BJ (cell line): ENCODE measurements around the gene HIVEP3. TPM values are rescaled to one million over a fixed set of nuclear protein-coding genes. Genes with fewer than 3 reads are reported as not detected.
"Not testable (repeated sequence)": the region's sequence is repeated elsewhere in the genome, so short reads cannot be mapped to it uniquely, and the experiment has no call there.

ENCODE experiments used
- CTCF ChIA-PET: fragments of 350-600 bp; formaldehyde crosslinking; extraction: SDS; loops from one replicate; lab custom pipeline; 2021; ENCODE audit warnings: antibody characterized with exemption, inconsistent platforms; lab: Yijun Ruan, JAX
- POLR2A ChIA-PET: fragments of 300-600 bp; sonication (Branson Sonifier 250); formaldehyde crosslinking; extraction: SDS; loops from one replicate; lab custom pipeline; 2021; ENCODE audit warnings: antibody characterized with exemption; lab: Charles Lee
- DNase-seq: peaks from one replicate; pipeline ENCODE4 v3.0.0-alpha.2; 2011; ENCODE audit warnings: low read depth
- H3K27me3 ChIP-seq: 2 replicates; pipeline ENCODE4 v1.6.0; 2011; ENCODE audit warnings: low read length; ENCODE audit not compliant: control insufficient read depth, insufficient read depth
- H3K36me3 ChIP-seq: 2 replicates; pipeline ENCODE4 v1.5.1; 2011; ENCODE audit warnings: low read length; ENCODE audit not compliant: control insufficient read depth, insufficient read depth
- H3K4me3 ChIP-seq: 2 replicates; pipeline ENCODE4 v1.5.1; 2011; ENCODE audit warnings: low read depth, mild to moderate bottlenecking, control low read depth, low read length
- CTCF ChIP-seq: IDR thresholded peaks from 2 replicates; pipeline ENCODE4 v1.5.1; 2011; ENCODE audit warnings: low read depth, mild to moderate bottlenecking, control low read depth, inconsistent platforms, low read length, moderate library complexity; ENCODE audit not compliant: insufficient read depth
- polyA plus RNA-seq: library from polyadenylated mRNA; depleted of rRNA; stranded (reverse); fragments of >200 nt; gene quantifications from 2 replicates; pipeline ENCODE4 v1.2.3, GENCODE V29; 2011

HIVEP3 gene
- polyA plus RNA-seq, 1 experiment: 4.0 TPM

DNA sequence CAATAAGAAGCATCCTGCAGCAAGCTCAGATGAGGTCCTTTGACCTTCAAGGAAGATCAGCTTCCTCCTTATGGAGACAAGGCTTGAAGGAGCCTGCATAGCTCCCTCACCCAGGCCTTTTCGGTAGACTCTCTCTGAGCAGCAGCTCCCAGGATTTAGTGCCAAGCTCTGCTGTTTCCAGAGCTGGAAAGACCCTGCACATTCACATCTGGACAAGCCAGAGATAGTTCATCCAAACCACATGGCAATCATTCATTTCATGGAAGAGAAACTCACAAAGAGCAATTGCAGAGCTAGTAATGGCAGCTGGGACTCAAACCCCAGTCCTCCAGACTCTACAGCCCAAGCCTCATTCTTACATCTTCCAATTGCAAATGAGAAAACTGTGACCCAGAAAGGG, 357.8 kb downstream of the HIVEP3 start:
- CTCF ChIA-PET: interaction anchor here (1.1 to 2.0 kb wide), 2 partner anchors 12 to 45 kb away, joined by 3 to 12 read pairs; no protein-coding TSS in a partner anchor
- TF ChIP-seq CTCF: no peak
- Histone ChIP-seq H3K4me3 (no peak overlapping the region), H3K36me3 (no peaks in the 10 kb centered on the region), H3K27me3 (no peaks in the 10 kb centered on the region)
- POLR2A ChIA-PET: no interaction called here
- DNase-seq: no peak

DNA sequence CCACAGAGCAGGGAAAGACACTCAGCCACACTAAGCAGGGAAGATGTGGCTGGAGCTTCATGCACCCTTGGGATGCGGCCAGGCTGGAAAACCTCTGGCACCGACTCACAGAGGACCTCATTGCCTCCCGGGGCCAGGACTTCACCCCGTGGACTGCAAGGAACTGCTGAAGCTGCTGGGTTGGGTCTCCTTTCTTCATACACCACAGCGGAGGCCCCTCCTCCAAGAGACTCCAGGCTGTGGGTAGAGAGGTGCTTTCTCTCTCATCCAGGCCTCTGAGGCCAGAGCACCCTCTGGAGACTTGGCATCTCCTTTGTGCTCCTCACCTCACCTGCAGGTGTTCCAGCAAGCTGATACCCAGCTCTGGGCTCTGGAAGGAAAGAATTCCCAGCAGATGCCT, 358.2 kb downstream of the HIVEP3 start:
- no peak for DNase-seq
- H3K4me3 ChIP-seq: no peak overlapping the region
- CTCF ChIA-PET: interaction anchor here (1.1 to 2.0 kb wide), 2 partner anchors 13 to 45 kb away, joined by 3 to 12 read pairs; no protein-coding TSS in a partner anchor
- no peak for TF ChIP-seq CTCF
- no peaks in the 10 kb centered on the region for H3K27me3 ChIP-seq
- H3K36me3 ChIP-seq: no peaks in the 10 kb centered on the region
- POLR2A ChIA-PET: no interaction called here

GRCh38 chr1:41559331-41559730, 359.4 kb downstream of the HIVEP3 start:
- DNase-seq: no peak
- Histone ChIP-seq H3K36me3 (no peaks in the 10 kb centered on the region), H3K27me3 (no peaks in the 10 kb centered on the region), H3K4me3 (no peak overlapping the region)
- ChIA-PET CTCF (no interaction called here), POLR2A (no interaction called here)
- TF ChIP-seq CTCF: no peak

DNA sequence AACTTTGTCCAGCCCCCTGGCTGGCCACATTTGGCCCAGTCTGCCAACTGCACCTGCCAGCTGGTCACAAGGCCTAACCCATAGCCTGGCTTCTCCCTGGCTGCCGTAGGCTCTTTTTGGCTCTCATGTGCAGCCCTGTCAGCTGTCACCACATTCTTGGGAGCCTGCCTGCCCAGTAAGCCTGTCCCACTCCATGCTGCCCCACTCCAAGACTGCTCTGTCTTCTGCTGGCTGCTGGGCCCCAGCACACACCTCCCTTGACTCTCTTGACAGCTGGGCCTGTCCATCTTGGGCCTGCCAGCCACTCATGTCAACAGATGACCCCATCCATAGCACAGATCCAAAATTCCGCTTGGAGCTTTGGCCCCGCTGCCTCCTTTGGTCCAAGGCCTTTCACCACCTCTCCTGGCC, 360.0 kb downstream of the HIVEP3 start:
- Histone ChIP-seq H3K36me3 (no peaks in the 10 kb centered on the region), H3K27me3 (no peaks in the 10 kb centered on the region), H3K4me3 (no peak overlapping the region)
- TF ChIP-seq CTCF: no peak
- no peak for DNase-seq
- CTCF ChIA-PET: interaction anchor here (0.7 to 2.6 kb wide), 3 partner anchors 14 to 222 kb away, joined by 3 to 8 read pairs (median 4); no protein-coding TSS in a partner anchor
- POLR2A ChIA-PET: no interaction called here

DNA sequence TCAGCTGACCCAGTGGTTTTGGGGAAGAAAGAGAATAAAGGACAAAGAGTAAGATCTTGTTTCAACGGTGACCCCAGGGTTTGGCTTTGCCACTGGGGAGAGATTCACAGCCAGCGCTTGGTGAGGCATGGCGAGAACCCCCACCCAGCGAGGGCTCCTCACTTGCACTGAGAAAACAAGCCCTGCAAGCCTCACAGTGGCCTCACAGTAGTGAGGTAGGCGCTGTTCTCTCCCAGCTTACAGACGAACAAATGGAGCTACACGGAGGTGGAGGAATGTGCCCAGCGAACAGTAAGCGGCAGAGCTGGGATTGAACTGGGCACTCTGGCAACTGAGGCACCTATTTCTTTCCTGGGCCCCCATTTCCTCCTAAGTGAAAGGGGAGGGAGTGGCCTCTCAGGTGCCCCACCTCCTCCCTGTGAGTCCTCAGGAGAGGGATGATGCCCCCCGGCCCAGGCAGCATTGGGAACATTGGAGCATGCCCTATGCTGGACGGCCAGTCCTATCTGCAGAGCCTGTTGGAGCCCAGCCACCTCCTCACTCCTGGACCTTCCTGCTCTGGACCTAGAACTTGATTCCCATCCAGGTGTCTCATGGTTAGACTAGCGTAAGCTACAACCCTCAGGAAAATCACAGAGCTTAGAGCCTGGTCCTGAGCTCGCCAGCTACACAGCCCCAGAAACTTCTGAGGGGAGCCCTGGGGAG, 360.8 kb downstream of the HIVEP3 start:
- Histone ChIP-seq H3K4me3 (no peak overlapping the region), H3K27me3 (no peaks in the 10 kb centered on the region), H3K36me3 (no peaks in the 10 kb centered on the region)
- CTCF ChIA-PET: interaction anchor here (0.7 to 2.6 kb wide), 4 partner anchors 15 to 223 kb away, joined by 3 to 8 read pairs (median 4); no protein-coding TSS in a partner anchor
- TF ChIP-seq CTCF: no peak
- POLR2A ChIA-PET: no interaction called here
- no peak for DNase-seq

DNA sequence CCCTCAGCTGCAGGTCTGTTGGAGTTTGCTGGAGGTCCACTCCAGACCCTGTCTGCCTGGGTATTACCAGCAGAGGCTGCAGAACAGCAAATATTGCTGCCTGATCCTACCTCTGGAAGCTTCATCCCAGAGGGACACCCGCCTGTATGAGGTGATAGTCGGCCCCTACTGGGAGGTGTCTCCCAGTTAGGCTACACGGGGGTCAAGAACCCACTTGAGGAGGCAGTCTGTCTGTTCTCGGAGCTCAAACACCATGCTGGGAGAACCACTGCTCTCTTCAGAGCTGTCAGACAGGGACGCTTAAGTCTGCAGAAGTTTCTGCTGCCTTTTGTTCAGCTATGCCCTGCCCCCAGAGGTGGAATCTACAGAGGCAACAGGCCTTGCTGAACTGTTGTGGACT, 364.0 kb downstream of the HIVEP3 start:
- H3K36me3 ChIP-seq, H3K4me3 ChIP-seq, POLR2A ChIA-PET, H3K27me3 ChIP-seq, DNase-seq: not testable (repeated sequence)
- CTCF ChIA-PET: interaction anchor here (0.6 to 1.4 kb wide), 3 partner anchors 12 to 274 kb away, joined by 3 to 6 read pairs (median 3); no protein-coding TSS in a partner anchor
